Hepatocyte (in vitro differentiated cells): ENCODE results near the gene GIMAP2.

ENCODE experiments used
- EZH2 ChIP-seq: fragments of 200-600 bp; sonication (generic); IDR thresholded peaks from 2 replicates; pipeline ENCODE4 v1.6.1; 2016; ENCODE audit warnings: antibody characterized with exemption, mild to moderate bottlenecking, borderline replicate concordance
- TF ChIP-seq, protein P1 (sequence below): fragments of 200-600 bp; sonication (generic); IDR thresholded peaks from 2 replicates; pipeline ENCODE4 v1.5.1; 2016; ENCODE audit warnings: antibody characterized with exemption, mild to moderate bottlenecking; ENCODE audit not compliant: poor library complexity

DNA sequence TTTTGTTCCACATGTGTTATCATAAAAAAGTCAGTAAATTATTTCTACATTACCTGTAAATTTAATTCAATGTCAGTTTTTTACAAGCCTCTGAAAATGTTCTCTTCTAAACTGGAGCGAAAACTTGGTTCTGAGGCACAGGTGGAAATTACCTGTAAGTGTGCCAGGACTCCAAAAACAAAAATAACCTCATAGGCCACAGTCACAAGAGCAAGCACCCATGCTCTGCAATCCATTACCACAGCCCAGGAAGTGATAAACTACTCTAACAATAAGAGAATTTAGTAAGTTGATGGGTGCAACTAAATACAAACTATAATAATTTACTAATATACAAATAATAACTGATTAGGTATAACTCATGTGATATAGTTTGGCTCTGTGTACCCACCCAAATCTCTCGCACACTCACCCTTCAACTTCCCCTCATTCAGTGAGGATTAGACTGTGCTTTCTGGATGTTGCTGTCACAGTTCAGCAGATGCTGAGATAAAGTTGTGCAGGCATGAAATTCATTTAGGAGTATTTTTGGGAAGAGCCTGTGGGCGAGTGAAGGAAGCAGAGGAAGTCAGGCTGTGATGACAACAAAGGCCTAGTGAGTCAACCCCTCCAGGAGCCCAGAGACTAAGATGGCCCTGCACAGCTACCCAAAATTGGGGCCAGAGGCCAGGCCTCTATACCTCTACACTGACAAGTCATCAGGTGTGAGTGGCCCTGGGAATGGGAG, 37.0 kb upstream of the GIMAP2 start:
- TF ChIP-seq, protein P1, sequence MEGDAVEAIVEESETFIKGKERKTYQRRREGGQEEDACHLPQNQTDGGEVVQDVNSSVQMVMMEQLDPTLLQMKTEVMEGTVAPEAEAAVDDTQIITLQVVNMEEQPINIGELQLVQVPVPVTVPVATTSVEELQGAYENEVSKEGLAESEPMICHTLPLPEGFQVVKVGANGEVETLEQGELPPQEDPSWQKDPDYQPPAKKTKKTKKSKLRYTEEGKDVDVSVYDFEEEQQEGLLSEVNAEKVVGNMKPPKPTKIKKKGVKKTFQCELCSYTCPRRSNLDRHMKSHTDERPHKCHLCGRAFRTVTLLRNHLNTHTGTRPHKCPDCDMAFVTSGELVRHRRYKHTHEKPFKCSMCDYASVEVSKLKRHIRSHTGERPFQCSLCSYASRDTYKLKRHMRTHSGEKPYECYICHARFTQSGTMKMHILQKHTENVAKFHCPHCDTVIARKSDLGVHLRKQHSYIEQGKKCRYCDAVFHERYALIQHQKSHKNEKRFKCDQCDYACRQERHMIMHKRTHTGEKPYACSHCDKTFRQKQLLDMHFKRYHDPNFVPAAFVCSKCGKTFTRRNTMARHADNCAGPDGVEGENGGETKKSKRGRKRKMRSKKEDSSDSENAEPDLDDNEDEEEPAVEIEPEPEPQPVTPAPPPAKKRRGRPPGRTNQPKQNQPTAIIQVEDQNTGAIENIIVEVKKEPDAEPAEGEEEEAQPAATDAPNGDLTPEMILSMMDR, result no peak
- TF ChIP-seq EZH2, result no peak
